Breast epithelium (tissue), 4 donors: ENCODE results near the gene ERCC5. TPM values are rescaled to one million over a fixed set of nuclear protein-coding genes. Genes with fewer than 3 reads are reported as not detected.

Experiments
- DNase-seq, 2 donors: peaks; one replicate each; pipeline ENCODE4 v3.0.0-alpha.2; 2019; ENCODE audit warnings: low spot score in 2 of 2
- H3K27ac ChIP-seq, 2 donors: fragments of 200-600 bp; sonication (generic) in 1 of 2; one replicate each; pipeline ENCODE4 v1.5.1; 2016 to 2019; ENCODE audit warnings: mild to moderate bottlenecking in 1 of 2
- H3K27me3 ChIP-seq, 2 donors: fragments of 200-600 bp; sonication (generic) in 1 of 2; one replicate each; pipeline versions ENCODE4 v1.5.1 to v1.6.0; 2017 to 2019; ENCODE audit warnings: control low read depth in 1 of 2, mild to moderate bottlenecking in 1 of 2
- H3K36me3 ChIP-seq: fragments of 200-600 bp; one replicate; pipeline ENCODE4 v1.5.1; 2019
- H3K4me1 ChIP-seq, 2 donors: fragments of 200-600 bp; sonication (generic); one replicate each; pipeline ENCODE4 v1.5.1; 2016 to 2019; ENCODE audit warnings: control low read depth in 1 of 2
- H3K4me3 ChIP-seq, 3 donors: fragments of 200-600 bp; sonication (generic); 1 replicate in 2 of 3; 2 replicates in 1 of 3; pipeline ENCODE4 v1.5.1; 2016 to 2019; ENCODE audit warnings: mild to moderate bottlenecking in 3 of 3, moderate library complexity in 2 of 3
- H3K9me3 ChIP-seq, 2 donors: fragments of 200-600 bp; sonication (generic) in 1 of 2; one replicate each; pipeline ENCODE4 v1.5.1; 2016 to 2019; ENCODE audit warnings: control low read depth in 1 of 2
- CTCF ChIP-seq, 3 donors: fragments of 450-650 bp; IDR thresholded peaks; one replicate each; pipeline ENCODE4 v1.5.1; 2016 to 2017; ENCODE audit warnings: antibody characterized with exemption in 3 of 3, mild to moderate bottlenecking in 3 of 3, moderate library complexity in 3 of 3
- POLR2A ChIP-seq: fragments of 450-650 bp; IDR thresholded peaks from one replicate; pipeline ENCODE4 v1.6.1; 2016; ENCODE audit warnings: antibody characterized with exemption, mild to moderate bottlenecking, moderate library complexity
- POLR2AphosphoS5 ChIP-seq, 3 donors: sonication (generic); formaldehyde crosslinking; IDR thresholded peaks; one replicate each; pipeline ENCODE4 v1.6.1; 2017; ENCODE audit warnings: antibody characterized with exemption in 3 of 3
- intact Hi-C: fragments of 100-400 bp; cut with DNase I; formaldehyde crosslinking; loops from one replicate; pipeline ENCODE4 v1.15.1; 2023; ENCODE audit warnings: low total_unique reads
- total RNA-seq, 3 donors: library from RNA; depleted of rRNA; stranded (reverse); fragments of >200 nt; gene quantifications; one replicate each; pipeline ENCODE4 v1.1.0, GENCODE V29; 2016

The ERCC5 gene
- total RNA-seq, 3 donors from 2014 or later: 76.0 to 85.0 (median 77.6) TPM

- Histone ChIP-seq H3K9me3 (no peaks in the 10 kb centered on the region), H3K36me3 (peaks cover 4% of the 10 kb centered on the region), H3K27me3 (no peaks in the 10 kb centered on the region), H3K4me1 (no peaks in the 10 kb centered on the region), H3K27ac (no peak overlapping the region), H3K4me3 (no peak overlapping the region)
- TF ChIP-seq POLR2AphosphoS5 (IDR thresholded peaks at IDR 0.05) (no peak), POLR2A (no peak), CTCF (IDR thresholded peaks at IDR 0.05) (no peak)
- intact Hi-C loops: no loop called here
- DNase-seq: no peak
These were observed 26.7 kb downstream of the ERCC5 start for GRCh38 chr13:102872531-102872930.

- Histone ChIP-seq H3K27me3 (no peaks in the 10 kb centered on the region), H3K36me3 (peaks cover 4% of the 10 kb centered on the region), H3K9me3 (no peaks in the 10 kb centered on the region), H3K27ac (no peak overlapping the region), H3K4me3 (no peak overlapping the region), H3K4me1 (no peaks in the 10 kb centered on the region)
- intact Hi-C loops: no loop called here
- no peak for DNase-seq
- TF ChIP-seq POLR2A (no peak), CTCF (IDR thresholded peaks at IDR 0.05) (no peak), POLR2AphosphoS5 (IDR thresholded peaks at IDR 0.05) (no peak)
These were observed 27.8 kb downstream of the ERCC5 start for GRCh38 chr13:102873653-102874052.

GRCh38 chr13:102875256-102875655 is 29.4 kb downstream of the ERCC5 start:
- TF ChIP-seq POLR2AphosphoS5 (IDR thresholded peaks at IDR 0.05) (no peak), CTCF (IDR thresholded peaks at IDR 0.05) (no peak), POLR2A (no peak)
- Histone ChIP-seq H3K36me3 (peaks cover 4% of the 10 kb centered on the region), H3K27me3 (no peaks in the 10 kb centered on the region), H3K4me1 (no peaks in the 10 kb centered on the region), H3K27ac (no peak overlapping the region), H3K4me3 (no peak overlapping the region), H3K9me3 (no peaks in the 10 kb centered on the region)
- no peak for DNase-seq
- intact Hi-C loops: no loop called here

GRCh38 chr13:102877303-102877702 is 31.5 kb downstream of the ERCC5 start:
- Histone ChIP-seq H3K9me3 (no peaks in the 10 kb centered on the region), H3K4me3 (no peak overlapping the region), H3K27me3 (no peaks in the 10 kb centered on the region), H3K4me1 (no peaks in the 10 kb centered on the region), H3K36me3 (peaks cover 4% of the 10 kb centered on the region), H3K27ac (no peak overlapping the region)
- no peak for TF ChIP-seq POLR2AphosphoS5 (IDR thresholded peaks at IDR 0.05)
- no peak for TF ChIP-seq POLR2A
- no peak for TF ChIP-seq CTCF (IDR thresholded peaks at IDR 0.05)
- intact Hi-C loops: no loop called here
- no peak for DNase-seq

- no peak for DNase-seq
- no peaks in the 10 kb centered on the region for H3K9me3 ChIP-seq
- no peak overlapping the region for H3K27ac ChIP-seq
- intact Hi-C loops: no loop called here
- no peaks in the 10 kb centered on the region for H3K4me1 ChIP-seq
- H3K4me3 ChIP-seq: no peak overlapping the region
- TF ChIP-seq POLR2AphosphoS5 (IDR thresholded peaks at IDR 0.05) (no peak), POLR2A (no peak), CTCF (IDR thresholded peaks at IDR 0.05) (no peak)
- peaks cover 4% of the 10 kb centered on the region for H3K36me3 ChIP-seq
- no peaks in the 10 kb centered on the region for H3K27me3 ChIP-seq
These were observed 32.6 kb downstream of the ERCC5 start for GRCh38 chr13:102878481-102878880.
